GM21390 (cell line): ENCODE results near the gene TMEM260.
"Not testable (repeated sequence)": the region's sequence is repeated elsewhere in the genome, so short reads cannot be mapped to it uniquely, and the experiment has no call there.

Source experiments
- ATAC-seq: cut with Tn5 transposase; IDR thresholded peaks from one replicate; pipeline ENCODE4 v1.9.1; 2021; ENCODE audit not compliant: unreplicated experiment

Gene TMEM260

DNA sequence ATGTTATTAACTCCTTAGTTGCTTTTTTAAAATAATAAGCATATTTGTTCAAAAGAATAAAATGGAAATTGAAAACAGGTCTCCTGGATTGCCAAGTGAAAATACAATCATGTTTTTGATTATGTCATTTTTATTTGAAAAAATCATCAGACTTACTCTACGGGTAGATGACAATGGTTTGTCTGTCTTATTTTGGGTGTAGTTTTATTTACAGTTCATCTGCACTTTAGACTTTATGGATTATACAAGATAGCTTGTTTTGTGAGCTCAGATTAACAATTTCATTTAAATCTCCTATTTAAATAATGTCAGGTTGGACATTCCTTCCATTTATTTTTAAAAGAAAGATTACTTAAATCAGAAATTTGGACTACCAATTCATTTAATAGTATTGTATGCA, 14.8 kb downstream of the TMEM260 start:
- no peak for ATAC-seq

DNA sequence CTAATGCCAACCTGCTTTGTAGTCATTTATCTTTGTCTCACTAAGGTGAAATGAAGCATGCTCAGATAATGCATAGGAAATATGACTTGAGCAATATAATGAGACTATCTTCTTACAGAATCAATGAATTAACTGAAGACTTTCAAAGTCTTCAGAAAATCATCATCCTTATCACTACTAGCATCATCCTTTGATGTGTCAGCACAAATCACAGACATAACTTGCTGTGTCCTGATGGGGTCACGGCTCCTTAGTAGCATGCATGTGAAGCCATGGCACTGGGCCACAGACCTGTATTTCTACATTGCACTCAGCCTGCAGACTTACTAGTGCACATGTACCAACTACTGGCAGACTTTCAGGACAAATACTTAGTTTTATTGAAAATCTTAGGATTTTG, 18.9 kb downstream of the TMEM260 start:
- ATAC-seq = no peak

DNA sequence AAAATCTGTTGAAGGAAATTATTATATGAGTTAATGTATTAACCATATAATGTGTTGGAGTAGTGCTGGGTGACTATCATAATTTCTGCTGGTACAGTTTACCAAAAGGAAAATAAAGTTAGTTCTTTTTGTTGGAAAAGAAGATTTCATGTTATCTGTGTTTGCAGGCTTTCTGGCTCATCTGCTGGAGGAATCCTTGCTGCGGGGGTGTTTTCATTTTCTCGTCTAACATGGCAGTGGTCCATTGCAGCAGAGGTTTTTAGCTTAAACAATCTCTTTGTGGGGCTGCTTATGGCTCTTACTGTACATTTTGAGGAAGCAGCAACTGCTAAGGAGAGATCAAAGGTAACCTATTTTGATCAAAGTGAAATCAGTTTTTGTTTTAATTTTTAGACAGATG, 24.1 kb downstream of the TMEM260 start:
- no peak for ATAC-seq

DNA sequence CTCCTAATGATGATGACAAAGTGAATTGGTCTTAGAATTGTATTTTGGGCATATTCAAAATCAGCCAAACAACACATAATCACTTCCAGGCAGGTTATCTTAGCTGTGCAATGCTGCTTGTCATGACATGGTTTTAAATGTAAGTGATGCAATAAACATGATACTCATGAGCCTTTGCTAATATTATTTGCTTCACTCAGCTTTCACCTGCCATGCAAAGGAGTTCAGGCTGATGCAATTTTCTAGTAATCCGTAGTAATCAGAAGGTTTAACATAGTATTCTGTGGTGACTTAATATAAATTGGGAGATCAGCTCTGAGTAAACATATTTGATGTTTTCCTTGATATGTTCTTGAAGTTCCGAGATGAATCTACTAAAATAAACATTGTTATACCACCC, 29.1 kb downstream of the TMEM260 start:
- no peak for ATAC-seq

DNA sequence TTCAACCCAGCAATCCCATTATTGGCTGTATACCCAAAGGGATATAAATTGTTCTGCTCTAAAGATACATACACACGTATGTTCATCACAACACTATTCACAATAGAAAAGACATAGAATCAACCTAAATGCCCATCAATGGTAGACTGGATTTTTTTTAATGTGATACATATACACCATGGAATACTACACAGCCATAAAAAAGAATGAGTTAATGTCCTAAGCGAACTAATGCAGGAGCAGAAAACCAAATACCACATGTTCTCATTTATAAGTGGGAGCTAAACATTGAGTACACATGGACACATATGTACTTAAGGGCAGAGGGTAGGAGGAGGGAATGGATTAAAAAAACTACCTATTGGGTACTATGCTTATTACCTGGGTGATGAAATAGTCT, 32.1 kb downstream of the TMEM260 start:
- not testable (repeated sequence) for ATAC-seq

DNA sequence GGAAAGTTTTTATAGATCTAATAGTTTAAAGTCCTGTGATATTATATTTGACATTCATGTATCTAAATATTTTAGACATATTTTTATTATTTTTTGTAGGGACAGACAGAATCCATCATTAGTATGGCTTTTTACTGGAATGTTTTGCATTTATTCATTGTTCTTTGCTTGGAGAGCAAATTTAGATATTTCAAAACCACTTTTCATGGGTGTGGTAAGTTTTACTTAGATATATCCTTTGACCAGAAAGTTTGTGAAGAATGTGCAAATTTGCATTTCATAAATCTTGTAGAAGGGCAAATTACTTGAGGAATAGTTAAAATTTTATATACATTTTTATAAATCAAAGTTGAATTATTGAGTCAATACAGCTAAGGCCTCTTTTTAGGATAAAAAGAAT, 37.5 kb downstream of the TMEM260 start:
- ATAC-seq = no peak

DNA sequence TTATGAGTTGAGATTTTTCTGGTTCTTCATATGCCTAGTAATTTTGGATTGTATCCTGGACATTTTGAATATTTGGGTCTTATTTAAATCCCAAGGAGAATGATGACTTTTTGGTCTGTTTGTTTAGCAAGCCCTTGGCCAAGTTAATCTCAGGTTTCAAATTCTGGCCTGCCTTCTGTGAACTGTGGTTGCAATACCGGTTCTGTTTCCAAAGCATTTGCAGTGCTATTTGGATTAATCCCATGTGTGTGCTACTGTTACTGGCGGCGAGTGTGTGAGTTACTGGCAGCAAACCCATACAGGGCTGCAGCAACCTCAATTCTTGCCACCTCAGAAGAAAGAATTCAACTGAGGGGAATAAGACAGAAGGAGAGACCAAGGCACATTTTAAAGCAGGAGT, 51.1 kb downstream of the TMEM260 start:
- ATAC-seq = no peak

DNA sequence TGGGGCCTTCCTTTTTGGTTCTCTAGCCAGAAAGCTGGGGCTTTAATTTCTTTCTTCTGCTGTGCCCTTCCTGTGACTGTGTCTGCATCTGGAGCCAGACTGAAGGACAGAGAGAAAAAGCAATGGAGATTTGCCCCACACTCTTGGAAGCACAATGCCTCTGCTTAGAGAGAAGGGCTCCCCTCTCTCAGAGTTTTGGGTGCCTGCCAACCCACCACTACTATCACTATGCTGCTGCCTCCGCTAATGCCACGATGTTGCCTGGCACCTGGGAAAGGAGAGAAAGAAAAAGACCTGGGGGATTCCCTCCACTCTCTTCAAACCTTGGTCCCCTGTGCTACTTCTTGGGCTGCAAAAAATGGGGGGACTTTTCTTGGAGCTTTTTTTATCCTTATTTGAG, 52.6 kb downstream of the TMEM260 start:
- ATAC-seq = no peak

DNA sequence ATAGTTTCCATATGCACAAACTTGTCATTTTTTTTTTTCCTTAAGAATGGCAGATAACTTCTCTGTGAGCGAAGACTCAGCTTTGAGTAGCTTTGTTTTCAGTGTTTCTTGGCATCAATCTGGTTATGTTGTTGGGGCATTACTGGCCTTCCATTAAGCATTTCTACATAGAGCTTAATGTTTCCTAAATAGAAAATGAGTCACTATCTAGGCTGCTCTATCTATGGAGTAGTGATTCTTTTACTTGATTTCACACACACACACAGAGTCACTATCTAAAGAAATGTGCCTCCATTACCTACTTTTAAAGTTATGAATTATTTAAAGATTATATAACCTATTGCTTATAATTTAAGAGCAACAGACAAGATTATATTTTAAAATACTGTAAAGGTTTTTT, 53.9 kb downstream of the TMEM260 start:
- no peak for ATAC-seq

DNA sequence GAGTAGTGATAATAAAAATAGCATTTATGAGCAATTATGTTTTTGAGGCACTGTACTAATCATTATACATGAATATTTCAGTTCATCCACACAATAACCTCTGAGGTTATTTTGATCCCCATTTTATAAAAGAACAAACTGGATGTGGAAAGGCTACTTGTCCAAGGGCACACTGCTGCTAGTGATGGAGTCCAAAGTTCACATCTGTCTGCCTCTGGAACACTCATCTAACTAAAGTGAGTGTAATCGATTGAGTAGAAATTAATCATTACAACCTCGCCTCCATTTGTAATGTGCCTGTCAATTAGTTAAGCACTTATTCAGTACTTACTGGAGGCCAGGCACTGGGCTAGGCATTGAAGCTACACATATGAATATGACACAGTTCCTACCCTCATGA, 55.4 kb downstream of the TMEM260 start:
- ATAC-seq = no peak

DNA sequence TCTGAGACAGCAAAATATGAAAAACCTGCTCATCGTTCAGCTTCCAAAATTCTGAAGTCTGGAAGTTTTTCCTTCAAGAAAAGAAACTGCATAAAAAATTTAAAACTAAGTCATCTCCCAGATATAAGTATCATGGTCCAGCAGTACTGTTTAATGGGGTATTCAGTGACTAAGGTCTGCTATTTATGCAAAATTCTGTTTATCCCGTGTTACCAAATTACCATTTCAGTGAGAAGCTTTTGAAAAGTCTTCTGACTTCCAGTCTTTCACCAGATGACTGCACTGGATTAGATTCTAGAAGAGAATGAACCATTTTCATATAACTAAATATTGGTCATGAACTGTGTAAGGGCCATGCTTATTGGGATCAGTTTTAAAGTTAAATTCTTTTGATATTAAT, 67.9 kb downstream of the TMEM260 start:
- no peak for ATAC-seq

DNA sequence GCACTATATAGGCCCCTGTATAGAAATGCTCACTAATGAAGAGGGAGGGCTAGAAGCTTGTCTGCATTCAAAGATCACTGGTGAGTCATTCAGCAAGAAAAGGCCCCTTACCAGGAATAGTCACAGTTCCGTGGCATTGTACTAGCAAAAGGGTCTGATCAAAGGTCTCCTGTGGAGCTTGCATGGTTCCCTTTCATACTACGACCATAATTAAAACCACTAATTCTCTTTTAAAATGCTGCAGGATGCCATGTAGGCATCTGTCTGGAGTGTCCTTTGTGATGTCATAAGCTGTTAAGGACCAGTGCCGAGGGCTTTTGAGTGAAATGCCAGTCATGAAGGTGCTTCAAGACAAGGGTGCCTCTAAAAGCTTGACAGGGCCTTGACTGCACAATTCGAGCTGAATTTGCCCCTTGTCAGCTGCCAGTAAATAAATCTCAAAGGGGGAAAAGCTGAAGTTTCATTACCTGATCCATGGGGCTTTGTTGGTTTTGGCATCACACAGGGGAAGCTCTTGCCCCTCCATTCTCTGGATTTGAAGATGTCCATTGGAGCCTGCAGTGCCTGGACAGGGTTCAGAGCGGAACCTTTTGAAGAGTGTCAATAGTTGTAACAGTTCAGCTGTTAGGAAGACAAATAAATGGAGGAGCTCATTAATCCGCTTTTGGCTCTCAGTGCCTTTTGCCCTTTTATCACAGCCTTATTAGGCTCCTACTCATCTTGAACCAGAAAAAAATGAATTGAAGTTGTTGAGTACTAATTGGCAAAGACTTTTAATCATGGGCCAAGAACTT, 69.1 kb downstream of the TMEM260 start:
- ATAC-seq = no peak

DNA sequence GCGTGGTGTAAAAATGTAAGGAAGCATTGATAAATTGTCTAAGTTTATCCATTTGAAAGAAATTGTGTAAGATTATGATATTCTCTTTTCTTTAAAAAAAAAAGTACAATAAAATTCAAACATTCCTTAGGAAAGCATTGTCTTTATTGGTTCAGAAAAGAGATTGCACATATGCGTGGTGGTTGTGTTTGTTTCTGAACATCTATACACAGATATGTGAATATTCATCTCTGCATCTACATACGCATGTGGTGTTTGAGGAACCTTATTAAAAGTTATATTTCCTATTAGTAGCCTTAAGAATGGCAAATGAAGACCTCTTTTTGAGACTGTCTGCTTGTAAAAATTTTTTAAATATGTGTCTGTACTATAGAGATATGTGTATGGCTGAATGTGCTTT, 69.8 kb downstream of the TMEM260 start:
- no peak for ATAC-seq

DNA sequence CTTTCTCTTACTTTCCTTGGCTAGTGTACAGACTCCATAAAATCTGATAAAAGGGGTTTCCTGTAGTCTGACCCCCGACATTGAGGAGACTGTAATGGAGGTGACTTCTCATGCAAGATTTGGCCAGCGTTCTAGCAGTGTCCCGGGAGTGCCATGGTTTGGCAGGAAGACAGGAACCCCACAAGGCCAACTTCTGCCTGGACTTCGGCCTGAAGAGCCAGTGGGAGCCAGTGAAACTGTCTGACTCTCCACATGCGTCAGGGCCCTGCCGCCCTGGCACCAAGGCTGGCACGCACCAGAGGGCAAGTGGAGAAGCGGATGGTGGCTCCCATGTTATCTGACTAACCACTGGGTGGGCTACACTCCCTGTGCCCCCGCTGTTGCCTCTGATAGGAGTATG, 70.5 kb downstream of the TMEM260 start:
- no peak for ATAC-seq

DNA sequence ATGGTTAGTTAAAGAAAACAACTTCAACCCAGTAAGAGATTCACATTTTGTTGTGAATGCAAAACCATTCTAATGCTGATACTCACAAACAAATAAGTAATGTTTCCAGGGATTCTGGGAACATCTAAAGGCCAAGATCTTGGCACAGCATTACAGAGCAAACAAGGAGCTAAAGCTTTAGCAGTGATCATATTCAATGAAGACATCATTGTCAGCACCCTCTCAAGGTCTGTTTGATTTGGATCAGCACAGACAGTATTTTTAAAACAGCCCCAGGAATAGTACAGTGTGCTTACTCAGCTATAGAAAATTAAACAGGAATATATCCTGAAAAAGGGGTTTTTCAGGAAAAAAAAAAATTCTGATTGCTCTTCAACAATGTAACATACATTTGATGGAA, 71.4 kb downstream of the TMEM260 start:
- ATAC-seq = no peak

DNA sequence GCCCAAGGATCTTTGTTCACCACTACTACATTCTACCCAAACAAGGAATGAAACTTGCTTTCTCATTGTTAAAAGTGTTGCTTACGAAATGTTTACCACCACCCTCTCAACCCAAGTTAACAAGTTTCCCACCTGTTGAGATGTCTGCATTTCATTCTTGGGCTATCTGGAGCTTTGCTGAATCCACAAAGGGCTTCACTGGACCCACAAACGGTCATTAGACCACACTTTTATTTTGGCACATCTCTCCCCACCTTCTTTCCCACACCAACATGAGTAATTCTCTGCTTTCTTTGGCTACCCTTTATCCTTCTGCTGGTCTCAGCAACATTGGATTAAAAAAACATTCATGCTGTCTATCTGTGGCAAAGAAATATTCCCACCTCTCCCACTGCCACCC, 78.0 kb downstream of the TMEM260 start:
- ATAC-seq = no peak

DNA sequence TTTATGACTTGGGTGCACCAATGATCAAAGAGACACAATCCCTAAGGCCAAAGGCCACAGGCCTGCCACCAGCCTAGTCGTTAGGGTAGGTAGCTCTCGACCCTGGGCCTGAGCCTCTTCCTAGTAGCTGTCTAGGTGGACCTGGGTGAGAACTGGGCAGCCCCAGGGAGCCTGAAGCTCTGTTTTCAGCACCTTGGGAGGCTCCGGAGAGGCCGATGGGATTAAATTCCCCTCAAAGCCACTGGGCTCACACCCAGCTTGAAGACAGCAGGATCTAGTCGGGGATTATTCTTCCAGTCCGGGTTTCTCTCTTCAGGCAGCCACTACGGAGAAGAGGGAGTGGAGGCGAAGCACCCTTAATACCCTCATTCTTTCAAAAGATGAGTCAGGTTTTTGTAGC, 79.8 kb downstream of the TMEM260 start:
- ATAC-seq = no peak

DNA sequence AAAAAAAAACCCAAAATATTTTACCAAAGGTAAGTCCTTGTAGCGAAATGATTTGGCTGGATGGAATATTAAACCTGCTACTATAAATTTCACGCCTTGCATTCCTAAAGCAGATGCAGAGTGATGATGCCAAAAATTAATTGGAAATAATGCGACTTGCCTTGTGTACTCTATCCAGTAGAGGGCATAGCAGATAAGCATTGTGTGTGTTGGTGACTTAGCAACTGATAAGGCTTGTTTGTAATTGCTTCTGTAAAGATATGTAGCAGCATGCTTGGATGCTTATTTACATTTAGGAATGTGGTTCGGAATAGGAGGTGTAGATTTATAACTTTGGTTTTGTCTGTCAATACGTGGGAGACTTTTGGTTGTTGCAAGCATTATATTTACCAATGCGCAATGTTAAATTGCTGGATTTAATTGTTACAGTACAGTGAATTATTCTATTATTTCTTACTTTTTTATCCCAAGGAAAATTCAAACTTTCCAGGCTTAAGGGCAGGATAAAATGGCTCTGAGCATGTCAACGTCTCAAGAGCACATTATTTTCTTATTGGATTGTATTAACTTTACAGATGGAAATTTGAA, 80.5 kb downstream of the TMEM260 start:
- ATAC-seq = no peak

DNA sequence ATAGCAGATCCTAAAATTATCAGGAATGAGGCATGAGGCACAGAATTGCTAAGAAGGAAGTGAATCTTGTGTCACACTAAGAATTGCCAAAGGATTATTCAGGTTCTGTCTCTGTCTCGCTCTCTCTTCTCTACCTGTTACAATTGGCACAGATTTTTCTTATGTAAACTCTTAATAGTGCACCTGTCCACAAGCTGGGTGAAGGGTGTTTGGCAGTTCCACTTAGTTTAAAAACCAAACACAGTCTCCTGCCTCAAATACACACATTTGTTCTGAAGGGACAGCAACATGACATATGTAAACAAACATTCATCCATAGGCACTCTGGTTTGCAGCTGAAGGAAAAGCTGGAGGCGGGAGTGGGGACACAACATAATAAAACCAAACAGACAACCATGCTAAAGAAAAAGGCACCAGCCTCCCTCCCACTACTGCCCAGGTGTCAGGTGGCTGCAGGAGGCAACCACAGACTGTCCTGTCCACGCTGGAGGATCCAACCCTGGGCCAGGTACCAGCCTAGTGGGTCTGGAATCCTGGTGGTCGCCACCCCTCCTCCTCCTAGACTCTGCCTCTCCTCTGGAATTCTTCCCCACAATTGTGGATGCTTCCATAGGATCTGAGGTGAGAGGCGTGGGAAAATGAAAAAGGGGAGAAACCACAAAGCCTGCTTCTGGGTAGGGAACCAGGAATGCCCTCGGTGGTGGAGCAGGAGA, 81.2 kb downstream of the TMEM260 start:
- ATAC-seq = no peak

DNA sequence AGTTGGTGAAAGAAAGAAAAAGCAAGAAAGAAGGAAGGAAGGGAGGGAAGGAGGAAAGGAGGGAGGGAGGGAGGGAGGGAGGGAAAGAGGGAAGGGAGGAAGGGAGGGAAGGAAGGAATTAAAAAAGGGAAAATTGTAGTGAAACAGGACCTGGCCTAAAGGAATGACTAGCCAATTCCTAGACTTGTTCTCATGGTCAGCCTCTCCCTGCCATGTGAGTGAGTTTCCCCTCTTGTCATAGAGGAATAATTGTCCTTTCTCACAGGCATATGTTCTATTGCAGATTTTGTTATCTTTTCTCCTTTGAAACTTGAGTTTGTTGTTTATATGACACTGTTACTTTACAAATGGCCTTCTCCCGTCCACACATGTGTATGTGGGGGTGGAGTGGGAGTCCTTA, 81.9 kb downstream of the TMEM260 start:
- no peak for ATAC-seq

DNA sequence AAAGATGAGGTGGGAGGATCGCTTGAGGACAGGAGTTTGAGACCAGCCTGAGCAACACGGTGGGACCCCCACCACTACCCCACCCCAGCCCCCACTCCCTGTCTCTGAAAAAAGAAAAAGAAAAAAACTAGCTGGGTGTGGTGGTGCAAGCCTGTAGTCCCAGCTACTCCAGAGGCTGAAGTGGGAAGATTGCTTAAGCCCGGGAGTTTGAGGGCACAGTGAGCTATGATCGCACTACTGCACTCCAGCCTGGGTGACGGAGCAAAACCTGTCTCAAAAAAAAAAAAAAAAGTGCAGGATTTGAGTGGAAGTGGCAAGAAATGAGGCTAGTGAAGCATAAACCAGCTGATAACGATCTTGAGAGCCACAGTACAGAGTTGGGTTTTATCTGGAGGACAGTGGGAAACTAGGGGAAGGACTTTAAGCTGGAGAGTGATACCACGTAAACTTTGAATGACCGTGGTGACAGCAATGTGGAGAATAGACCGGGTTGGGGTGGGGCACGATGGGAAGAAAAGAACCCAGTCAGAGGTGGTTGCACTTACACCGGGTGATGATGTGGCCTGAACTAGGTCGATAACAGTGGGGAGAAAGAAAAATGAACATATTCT, 85.3 kb downstream of the TMEM260 start:
- no peak for ATAC-seq

DNA sequence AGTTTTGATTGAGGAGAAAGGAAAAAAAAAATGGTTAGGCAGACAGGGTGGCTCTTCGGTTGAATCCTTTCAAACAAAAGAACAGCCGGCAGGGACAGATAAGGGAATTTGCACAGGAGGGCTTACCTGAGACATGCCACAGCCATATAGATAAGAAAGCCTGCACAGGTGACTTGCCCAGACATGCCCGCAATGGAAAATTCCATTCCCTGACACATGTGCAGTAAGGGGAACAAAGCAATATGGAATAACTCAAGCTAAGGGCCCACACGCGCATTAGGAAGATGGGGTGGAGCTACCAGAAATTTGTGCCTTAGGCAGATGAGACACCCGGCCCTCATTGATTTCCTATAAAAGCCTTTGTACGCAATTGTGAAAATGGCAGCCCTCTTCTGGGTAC, 86.7 kb downstream of the TMEM260 start:
- no peak for ATAC-seq
